Measurements from ENCODE around the gene TANGO6. TPM values are rescaled to one million over a fixed set of nuclear protein-coding genes. Genes with fewer than 3 reads are reported as not detected.
A peak's percentile ranks its signal among the peaks of the same experiment; 100 is the strongest.
"Not testable (repeated sequence)": the region's sequence is repeated elsewhere in the genome, so short reads cannot be mapped to it uniquely, and the experiment has no call there.

TANGO6 gene
- total RNA-seq, 6 donors from 2014 or later, result 11.7 to 30.4 (median 15.5) TPM

DNA sequence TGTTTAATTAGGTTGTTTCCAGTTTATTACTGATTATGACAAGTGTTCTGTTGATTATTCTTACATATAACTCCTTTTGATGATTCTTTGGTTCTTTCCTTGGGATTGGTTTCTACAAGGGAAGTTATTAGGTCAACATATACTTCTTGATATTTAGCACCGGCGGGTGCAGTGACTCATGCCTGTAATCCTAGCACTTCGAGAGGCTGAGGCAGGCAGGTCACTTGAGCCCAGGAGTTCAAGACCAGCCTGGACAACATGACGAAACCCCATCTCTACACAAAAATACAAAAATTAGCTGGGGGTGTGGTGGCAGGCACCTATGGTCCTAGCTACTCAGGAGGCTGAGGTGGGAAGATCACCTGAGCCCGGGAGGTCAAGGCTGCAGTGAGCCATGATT lies 141.9 kb downstream of the TANGO6 start:
- H3K4me3 ChIP-seq, result no peak overlapping the region
- ATAC-seq (ENCODE audit: low FRiP score in 2 of 2), result no peak
- H3K27me3 ChIP-seq, result no peaks in the 10 kb centered on the region
- no peak overlapping the region for H3K27ac ChIP-seq
- no peaks in the 10 kb centered on the region for H3K9me3 ChIP-seq
- DNase-seq, result peak in 1 of 2 donors; percentile 22
- TF ChIP-seq POLR2AphosphoS5 (IDR thresholded peaks at IDR 0.05) (no peak), POLR2A (IDR thresholded peaks at IDR 0.05) (no peak), EP300 (IDR thresholded peaks at IDR 0.05) (no peak)
- TF ChIP-seq, protein P1, sequence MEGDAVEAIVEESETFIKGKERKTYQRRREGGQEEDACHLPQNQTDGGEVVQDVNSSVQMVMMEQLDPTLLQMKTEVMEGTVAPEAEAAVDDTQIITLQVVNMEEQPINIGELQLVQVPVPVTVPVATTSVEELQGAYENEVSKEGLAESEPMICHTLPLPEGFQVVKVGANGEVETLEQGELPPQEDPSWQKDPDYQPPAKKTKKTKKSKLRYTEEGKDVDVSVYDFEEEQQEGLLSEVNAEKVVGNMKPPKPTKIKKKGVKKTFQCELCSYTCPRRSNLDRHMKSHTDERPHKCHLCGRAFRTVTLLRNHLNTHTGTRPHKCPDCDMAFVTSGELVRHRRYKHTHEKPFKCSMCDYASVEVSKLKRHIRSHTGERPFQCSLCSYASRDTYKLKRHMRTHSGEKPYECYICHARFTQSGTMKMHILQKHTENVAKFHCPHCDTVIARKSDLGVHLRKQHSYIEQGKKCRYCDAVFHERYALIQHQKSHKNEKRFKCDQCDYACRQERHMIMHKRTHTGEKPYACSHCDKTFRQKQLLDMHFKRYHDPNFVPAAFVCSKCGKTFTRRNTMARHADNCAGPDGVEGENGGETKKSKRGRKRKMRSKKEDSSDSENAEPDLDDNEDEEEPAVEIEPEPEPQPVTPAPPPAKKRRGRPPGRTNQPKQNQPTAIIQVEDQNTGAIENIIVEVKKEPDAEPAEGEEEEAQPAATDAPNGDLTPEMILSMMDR (IDR thresholded peaks at IDR 0.05), result no peak
- 78 to 84% methylated on average over 5 of the region's 5 CpGs for WGBS, 2 donors
- peaks cover 0 to 3% (median 0%) of the 10 kb centered on the region in 4 donors for H3K36me3 ChIP-seq
- no peaks in the 10 kb centered on the region for H3K4me1 ChIP-seq

DNA sequence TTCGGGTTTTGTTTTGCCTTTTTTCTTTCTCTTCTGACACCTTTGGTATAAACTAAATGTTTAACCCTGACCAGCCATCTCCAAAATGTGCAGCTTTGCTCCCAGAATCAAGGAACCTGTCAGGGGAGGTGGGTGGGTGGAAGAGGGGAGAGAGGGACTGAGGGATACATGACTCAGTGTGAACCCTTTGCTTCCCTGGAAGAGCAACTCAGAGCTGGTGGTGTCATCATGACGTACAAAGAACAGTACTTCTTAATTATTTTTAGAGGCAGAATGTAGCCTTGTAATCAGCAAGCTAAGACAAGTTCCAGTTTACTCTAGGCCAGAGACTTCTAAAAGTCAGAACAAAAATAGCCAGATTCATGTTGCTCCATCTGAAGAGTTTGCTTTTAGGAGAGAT lies 142.5 kb downstream of the TANGO6 start:
- no peaks in the 10 kb centered on the region for H3K9me3 ChIP-seq
- 83 to 85% methylated on average over 2 of the region's 2 CpGs for WGBS, 2 donors
- ATAC-seq (ENCODE audit: low FRiP score in 2 of 2) (no peak), DNase-seq (no peak)
- no peak overlapping the region for H3K4me3 ChIP-seq
- H3K27ac ChIP-seq, result no peak overlapping the region
- no peaks in the 10 kb centered on the region for H3K27me3 ChIP-seq
- H3K4me1 ChIP-seq, result no peaks in the 10 kb centered on the region
- no peaks in the 10 kb centered on the region for H3K36me3 ChIP-seq
- no peak for TF ChIP-seq EP300 (IDR thresholded peaks at IDR 0.05)
- TF ChIP-seq, protein P1 (IDR thresholded peaks at IDR 0.05), result no peak
- no peak for TF ChIP-seq POLR2AphosphoS5 (IDR thresholded peaks at IDR 0.05)
- no peak for TF ChIP-seq POLR2A (IDR thresholded peaks at IDR 0.05)

DNA sequence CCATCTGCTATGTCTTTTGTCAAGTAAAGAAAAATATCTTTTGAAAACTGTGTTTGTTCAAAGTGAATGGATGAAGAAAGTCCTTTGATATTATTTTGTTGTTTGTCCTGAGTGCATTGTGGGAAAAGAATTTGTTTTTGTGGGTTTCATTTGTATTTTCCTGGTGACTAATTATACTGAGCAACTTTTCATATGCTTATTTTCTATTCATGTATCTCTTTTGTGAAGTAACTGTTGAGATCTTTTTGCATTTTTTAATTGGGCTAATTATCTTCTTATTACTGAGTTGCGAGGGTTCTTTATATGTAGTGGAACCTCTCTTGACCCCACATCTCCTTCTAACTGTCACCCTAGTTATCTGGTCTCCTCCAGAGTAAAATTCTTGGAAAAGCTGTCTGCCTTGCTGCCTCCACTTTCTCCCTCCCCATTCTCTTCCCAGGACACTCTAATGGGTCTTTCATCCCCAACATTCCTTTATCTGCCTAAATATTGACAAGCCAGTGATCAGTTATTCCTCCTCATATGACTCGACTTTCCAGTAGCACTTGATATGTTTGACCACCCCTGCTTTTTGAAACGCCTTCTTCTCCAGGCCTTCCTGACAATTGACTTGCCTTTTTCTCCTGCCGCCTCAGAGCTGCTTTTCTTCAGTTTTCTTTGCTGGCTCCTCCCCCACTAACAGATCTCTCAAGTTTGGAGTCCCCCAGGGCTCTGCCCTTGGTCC lies 144.6 kb downstream of the TANGO6 start:
- no peaks in the 10 kb centered on the region for H3K4me1 ChIP-seq
- no peak for ATAC-seq (ENCODE audit: low FRiP score in 2 of 2)
- WGBS, 2 donors, result 86% methylated on average over 4 of the region's 4 CpGs
- no peaks in the 10 kb centered on the region for H3K9me3 ChIP-seq
- H3K27ac ChIP-seq, result no peak overlapping the region
- no peak overlapping the region for H3K4me3 ChIP-seq
- no peaks in the 10 kb centered on the region for H3K36me3 ChIP-seq
- no peak for DNase-seq
- H3K27me3 ChIP-seq, result no peaks in the 10 kb centered on the region
- TF ChIP-seq, protein P1 (IDR thresholded peaks at IDR 0.05), result no peak
- no peak for TF ChIP-seq POLR2A (IDR thresholded peaks at IDR 0.05)
- TF ChIP-seq EP300 (IDR thresholded peaks at IDR 0.05), result no peak
- no peak for TF ChIP-seq POLR2AphosphoS5 (IDR thresholded peaks at IDR 0.05)

DNA sequence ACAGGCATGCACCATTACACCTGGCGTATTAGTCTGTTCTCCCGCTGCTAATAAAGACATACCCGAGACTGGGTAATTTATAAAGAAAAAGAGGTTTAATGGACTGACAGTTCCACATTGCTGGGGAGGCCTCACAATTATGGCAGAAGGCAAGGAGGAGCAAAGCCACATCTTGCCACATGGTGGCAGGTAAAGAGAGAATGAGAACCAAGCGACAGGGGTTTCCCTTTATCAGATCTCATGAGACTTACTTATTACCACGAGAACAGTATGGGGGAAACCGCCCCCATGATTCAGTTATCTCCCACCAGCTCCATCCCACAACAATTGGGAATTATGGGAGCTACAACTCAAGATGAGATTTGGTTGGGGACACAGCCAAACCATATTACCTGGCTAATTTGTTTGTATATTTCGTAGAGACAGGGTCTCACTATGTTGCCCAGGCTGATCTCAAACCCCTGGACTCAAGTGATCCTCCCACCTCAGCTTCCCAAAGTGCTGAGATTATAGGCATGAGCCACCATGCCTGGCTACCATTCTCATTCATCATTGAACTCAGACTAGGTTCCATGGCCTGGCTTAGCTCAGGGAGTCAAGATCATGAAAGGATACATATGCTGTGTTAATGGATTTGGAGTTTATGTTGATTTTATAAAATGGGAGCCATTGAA lies 147.0 kb downstream of the TANGO6 start:
- not testable (repeated sequence) for H3K36me3 ChIP-seq; H3K4me3 ChIP-seq; H3K27me3 ChIP-seq; DNase-seq; H3K27ac ChIP-seq; H3K9me3 ChIP-seq; ATAC-seq (ENCODE audit: low FRiP score in 2 of 2)
- 87 to 89% methylated on average over 7 of the region's 7 CpGs for WGBS, 2 donors
- peaks cover 0 to 11% (median 0%) of the 10 kb centered on the region in 4 donors for H3K4me1 ChIP-seq

DNA sequence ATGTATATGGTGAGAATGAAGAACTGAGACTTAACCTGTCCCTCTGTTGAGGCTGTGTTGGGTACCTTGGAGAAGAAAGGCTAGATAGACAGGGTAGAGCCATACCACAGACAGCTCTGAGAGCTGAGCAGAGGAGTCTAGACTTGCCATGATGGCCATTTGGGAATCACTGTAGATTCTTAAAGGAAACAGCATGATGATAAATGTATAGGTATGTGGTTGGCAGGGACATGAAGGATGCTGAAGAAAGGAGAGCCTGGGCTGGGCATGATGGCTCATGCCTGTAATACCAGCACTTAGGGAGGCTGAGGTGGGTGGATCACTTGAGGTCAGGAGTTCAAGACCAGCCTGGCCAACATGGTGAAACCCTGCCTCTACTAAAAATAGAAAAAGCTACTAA lies 147.7 kb downstream of the TANGO6 start:
- TF ChIP-seq POLR2AphosphoS5 (IDR thresholded peaks at IDR 0.05) (no peak), EP300 (IDR thresholded peaks at IDR 0.05) (no peak), POLR2A (IDR thresholded peaks at IDR 0.05) (no peak)
- TF ChIP-seq, protein P1 (IDR thresholded peaks at IDR 0.05), result no peak
- no peak for DNase-seq
- Histone ChIP-seq H3K9me3 (no peaks in the 10 kb centered on the region), H3K27me3 (no peaks in the 10 kb centered on the region), H3K4me3 (no peak overlapping the region), H3K4me1 (peaks cover 0 to 15% (median 2%) of the 10 kb centered on the region in 4 donors), H3K36me3 (no peaks in the 10 kb centered on the region), H3K27ac (no peak overlapping the region)
- no peak for ATAC-seq (ENCODE audit: low FRiP score in 2 of 2)

All from upper lobe of left lung (tissue), 6 donors.